ENCODE measurements around the gene PALMD. TPM values are rescaled to one million over a fixed set of nuclear protein-coding genes. Genes with fewer than 3 reads are reported as not detected.

PALMD gene
- total RNA-seq, 4 donors from 2014 or later = 68.9 to 75.6 (median 72.1) TPM

- intact Hi-C loops (cut with DNase I; ENCODE audit: low total_unique reads) = no loop called here
- no peak for DNase-seq (ENCODE audit: low spot score in 2 of 2)
These were observed 82.8 kb downstream of the PALMD start for GRCh38 chr1:99728494-99729235.

DNA sequence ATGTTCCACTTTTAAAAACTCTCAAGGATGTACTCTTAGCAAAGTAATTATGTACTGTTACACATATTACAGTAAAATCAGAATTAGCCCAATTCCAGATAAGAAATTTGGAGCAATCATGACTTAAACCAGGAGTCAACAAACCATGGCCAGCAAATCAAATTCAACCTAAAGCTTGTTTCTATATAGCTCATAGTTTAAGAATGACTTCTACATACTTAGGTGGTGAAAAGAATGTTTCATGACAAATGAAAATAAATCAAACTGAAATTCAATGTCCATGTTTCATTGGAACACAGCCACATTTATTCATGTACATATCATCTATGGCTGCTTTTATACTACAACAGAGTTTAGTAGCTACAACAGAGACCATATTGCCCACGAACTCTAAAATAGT is 85.5 kb downstream of the PALMD start:
- no peak for TF ChIP-seq CTCF (IDR thresholded peaks at IDR 0.05)
- no peak for TF ChIP-seq POLR2A (IDR thresholded peaks at IDR 0.05)
- H3K4me3 ChIP-seq (ENCODE audit: low read depth, poor library complexity, severe bottlenecking) = no peak overlapping the region
- 93% methylated on average over 1 of the region's 1 CpG for WGBS, 2 donors
- intact Hi-C loops (cut with DNase I; ENCODE audit: low total_unique reads) = no loop called here
- no peak for DNase-seq (ENCODE audit: low spot score in 2 of 2)

More at GRCh38 chr1:99728494-99729235, 82.8 kb downstream of the PALMD start:
- WGBS, 2 donors = 69 to 79% methylated on average over 4 of the region's 4 CpGs
- H3K4me3 ChIP-seq (ENCODE audit: low read depth, poor library complexity, severe bottlenecking) = no peak overlapping the region
- TF ChIP-seq CTCF (IDR thresholded peaks at IDR 0.05) (no peak), POLR2A (IDR thresholded peaks at IDR 0.05) (no peak)

DNA sequence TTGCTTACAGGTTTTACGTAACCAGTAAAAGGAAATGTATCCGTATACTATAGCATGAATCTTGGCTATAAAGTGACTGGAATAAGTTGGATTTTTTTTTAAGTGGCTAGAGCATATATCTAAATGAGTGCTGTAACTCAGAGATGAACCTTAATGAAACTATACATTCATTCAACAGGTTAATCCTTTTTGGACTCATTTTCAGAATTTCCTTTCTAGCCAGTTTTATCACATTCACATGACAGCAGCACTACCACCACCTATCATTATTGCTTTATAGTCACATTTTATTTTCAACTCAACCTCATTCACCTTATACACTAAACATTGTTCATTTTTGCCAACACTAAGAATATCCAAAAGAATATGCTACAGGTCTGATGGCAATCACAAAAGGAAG is 89.9 kb downstream of the PALMD start:
- TF ChIP-seq CTCF (IDR thresholded peaks at IDR 0.05) = no peak
- no peak for TF ChIP-seq POLR2A (IDR thresholded peaks at IDR 0.05)
- WGBS, 2 donors = 74 to 94% methylated on average over 2 of the region's 2 CpGs
- no peak for DNase-seq (ENCODE audit: low spot score in 2 of 2)
- H3K4me3 ChIP-seq (ENCODE audit: low read depth, poor library complexity, severe bottlenecking) = no peak overlapping the region
- intact Hi-C loops (cut with DNase I; ENCODE audit: low total_unique reads) = no loop called here

DNA sequence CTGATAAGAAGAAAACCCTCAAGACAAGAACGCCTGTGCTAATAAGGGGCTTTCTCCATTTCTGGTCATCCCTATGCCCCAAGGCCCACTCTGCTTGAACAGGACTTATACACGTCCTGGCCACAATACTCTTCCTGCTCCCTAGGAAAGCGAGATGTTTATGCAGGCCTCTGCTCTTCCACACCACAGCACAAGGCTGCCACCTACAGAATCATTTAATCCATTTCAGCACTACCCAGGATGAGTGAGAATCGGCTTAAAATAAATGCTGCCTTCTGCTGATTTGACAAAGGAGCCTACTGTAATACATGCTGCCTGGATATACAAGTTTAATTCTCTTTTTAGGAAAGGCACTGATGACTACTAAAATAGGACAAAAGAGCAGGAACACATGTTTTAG is 91.1 kb downstream of the PALMD start:
- no peak overlapping the region for H3K4me3 ChIP-seq (ENCODE audit: low read depth, poor library complexity, severe bottlenecking)
- no peak for DNase-seq (ENCODE audit: low spot score in 2 of 2)
- intact Hi-C loops (cut with DNase I; ENCODE audit: low total_unique reads) = no loop called here
- 44 to 51% methylated on average over 4 of the region's 4 CpGs for WGBS, 2 donors
- TF ChIP-seq POLR2A (IDR thresholded peaks at IDR 0.05) = no peak
- no peak for TF ChIP-seq CTCF (IDR thresholded peaks at IDR 0.05)

DNA sequence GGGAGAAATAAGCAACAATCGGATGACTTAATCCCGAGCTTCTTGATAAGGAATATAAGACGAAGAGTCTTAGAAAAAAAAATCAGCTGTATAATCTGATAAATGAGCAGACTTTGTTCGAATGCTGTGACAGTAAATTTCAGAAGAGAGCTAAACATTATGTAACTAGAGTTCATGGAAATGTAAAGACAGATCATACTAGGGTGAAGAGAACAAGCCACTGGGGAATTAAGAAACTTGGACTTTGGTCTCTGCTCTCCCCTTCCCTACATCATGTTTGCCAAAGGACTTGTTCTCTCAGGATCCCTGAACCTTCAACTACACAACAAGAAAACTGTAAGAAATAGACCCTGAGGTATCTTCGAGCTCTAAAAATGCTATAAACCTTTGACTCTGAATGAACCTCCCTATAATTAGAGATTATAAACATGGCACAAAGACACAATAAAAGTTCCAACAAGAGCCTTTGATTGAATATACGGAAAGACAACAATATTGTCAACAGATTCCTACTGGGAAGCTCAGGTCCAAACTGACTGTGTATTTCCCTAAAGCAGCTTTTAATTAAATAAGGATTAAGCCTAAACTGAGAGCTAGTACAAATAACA is 93.0 kb downstream of the PALMD start:
- WGBS, 2 donors = 78 to 86% methylated on average over 6 of the region's 6 CpGs
- no peak for DNase-seq (ENCODE audit: low spot score in 2 of 2)
- H3K4me3 ChIP-seq (ENCODE audit: low read depth, poor library complexity, severe bottlenecking) = no peak overlapping the region
- TF ChIP-seq CTCF (IDR thresholded peaks at IDR 0.05) (no peak), POLR2A (IDR thresholded peaks at IDR 0.05) (no peak)
- intact Hi-C loops (cut with DNase I; ENCODE audit: low total_unique reads) = no loop called here
